ENCODE data around the gene MPDZ. TPM values are rescaled to one million over a fixed set of nuclear protein-coding genes. Genes with fewer than 3 reads are reported as not detected.

MPDZ gene
- total RNA-seq, 1 experiment from 2014 or later: 0.12 TPM

DNA sequence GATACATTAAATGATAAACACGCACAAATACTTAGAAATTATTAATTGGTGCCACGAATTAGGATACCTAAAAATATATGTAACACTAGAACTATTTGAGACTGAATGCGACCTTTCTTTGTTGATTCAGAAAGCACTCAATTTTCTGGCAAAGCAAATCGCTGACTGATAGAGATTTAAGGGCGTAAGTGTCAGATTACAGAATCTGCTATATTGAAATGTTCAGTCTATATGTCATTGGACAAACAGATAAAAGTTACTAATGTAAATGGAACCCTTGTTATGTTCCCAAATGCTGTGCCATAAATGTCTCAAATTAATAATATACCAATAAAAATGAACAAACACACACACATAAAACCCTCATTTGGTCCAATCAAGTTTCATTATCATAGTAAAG is 137.9 kb downstream of the MPDZ start:
- ChIA-PET POLR2A (no interaction called here), RAD21 (ENCODE audit: low non-redundant PET in 1 of 2, low total read pairs in 2 of 2, uncharacterized antibody in 2 of 2, unreplicated experiment in 2 of 2) (no interaction called here), CTCF (no interaction called here)
- BruUV-seq (replicated peaks): no TSS peak
- Histone ChIP-seq H3K36me3 (ENCODE audit: control insufficient read depth in 1 of 2, insufficient read depth in 2 of 2, low read length in 2 of 2) (no peaks in the 10 kb centered on the region), H3K4me2 (ENCODE audit: low read length) (no peak overlapping the region), H3K27ac (ENCODE audit: low read depth, low read length) (no peak overlapping the region), H4K20me1 (ENCODE audit: insufficient read depth) (no peaks in the 10 kb centered on the region), H3K9ac (ENCODE audit: low read length) (no peak overlapping the region), H3K27me3 (ENCODE audit: insufficient read depth, low read length) (0 out of 2 replicates have a peak, but pooled peaks cover 6% of the 10 kb centered on the region), H3K9me2 (ENCODE audit: insufficient read depth) (no peaks in the 10 kb centered on the region), H3K4me1 (ENCODE audit: control insufficient read depth in 1 of 2, insufficient read depth in 2 of 2, low read length in 2 of 2) (no peaks in the 10 kb centered on the region), H2AFZ (ENCODE audit: low read depth, low read length, poor library complexity, severe bottlenecking) (no peak overlapping the region), H3K9me3 (ENCODE audit: control insufficient read depth in 1 of 2, insufficient read depth in 1 of 2, low read depth in 1 of 2, low read length in 2 of 2) (no peaks in the 10 kb centered on the region), H3K79me2 (ENCODE audit: insufficient read depth, low read length) (no peaks in the 10 kb centered on the region), H3K4me3 (replicated peaks in 1 of 2; ENCODE audit: low read depth in 1 of 2, low read length in 2 of 2) (no peak overlapping the region)
- TF ChIP-seq FOSL1 (IDR thresholded peaks at IDR 0.05; ENCODE audit: low read depth) (no peak), ZFX (IDR thresholded peaks at IDR 0.05) (no peak), SIN3A (IDR thresholded peaks at IDR 0.05; ENCODE audit: low read depth) (no peak), ZNF274 (IDR thresholded peaks at IDR 0.05; ENCODE audit: low read depth, low read length) (no peak), CEBPB (IDR thresholded peaks at IDR 0.05; ENCODE audit: low read depth) (no peak), POLR2AphosphoS5 (IDR thresholded peaks at IDR 0.05; ENCODE audit: low read depth, low read length) (no peak), ELF1 (IDR thresholded peaks at IDR 0.05; ENCODE audit: borderline replicate concordance, low read depth) (no peak), CBX3 (IDR thresholded peaks at IDR 0.05; ENCODE audit: low read depth) (no peak), POLR2A (IDR thresholded peaks at IDR 0.05; ENCODE audit: borderline replicate concordance, extremely low read depth, insufficient read depth, insufficient read length) (no peak), EZH2phosphoT487 (IDR thresholded peaks at IDR 0.05; ENCODE audit: borderline replicate concordance) (no peak), EZH2 (IDR thresholded peaks at IDR 0.05) (no peak), SRF (IDR thresholded peaks at IDR 0.05; ENCODE audit: low read depth) (no peak)
- TF ChIP-seq, protein P1, sequence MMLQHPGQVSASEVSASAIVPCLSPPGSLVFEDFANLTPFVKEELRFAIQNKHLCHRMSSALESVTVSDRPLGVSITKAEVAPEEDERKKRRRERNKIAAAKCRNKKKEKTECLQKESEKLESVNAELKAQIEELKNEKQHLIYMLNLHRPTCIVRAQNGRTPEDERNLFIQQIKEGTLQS (IDR thresholded peaks at IDR 0.05): no peak
- TF ChIP-seq, protein P2, sequence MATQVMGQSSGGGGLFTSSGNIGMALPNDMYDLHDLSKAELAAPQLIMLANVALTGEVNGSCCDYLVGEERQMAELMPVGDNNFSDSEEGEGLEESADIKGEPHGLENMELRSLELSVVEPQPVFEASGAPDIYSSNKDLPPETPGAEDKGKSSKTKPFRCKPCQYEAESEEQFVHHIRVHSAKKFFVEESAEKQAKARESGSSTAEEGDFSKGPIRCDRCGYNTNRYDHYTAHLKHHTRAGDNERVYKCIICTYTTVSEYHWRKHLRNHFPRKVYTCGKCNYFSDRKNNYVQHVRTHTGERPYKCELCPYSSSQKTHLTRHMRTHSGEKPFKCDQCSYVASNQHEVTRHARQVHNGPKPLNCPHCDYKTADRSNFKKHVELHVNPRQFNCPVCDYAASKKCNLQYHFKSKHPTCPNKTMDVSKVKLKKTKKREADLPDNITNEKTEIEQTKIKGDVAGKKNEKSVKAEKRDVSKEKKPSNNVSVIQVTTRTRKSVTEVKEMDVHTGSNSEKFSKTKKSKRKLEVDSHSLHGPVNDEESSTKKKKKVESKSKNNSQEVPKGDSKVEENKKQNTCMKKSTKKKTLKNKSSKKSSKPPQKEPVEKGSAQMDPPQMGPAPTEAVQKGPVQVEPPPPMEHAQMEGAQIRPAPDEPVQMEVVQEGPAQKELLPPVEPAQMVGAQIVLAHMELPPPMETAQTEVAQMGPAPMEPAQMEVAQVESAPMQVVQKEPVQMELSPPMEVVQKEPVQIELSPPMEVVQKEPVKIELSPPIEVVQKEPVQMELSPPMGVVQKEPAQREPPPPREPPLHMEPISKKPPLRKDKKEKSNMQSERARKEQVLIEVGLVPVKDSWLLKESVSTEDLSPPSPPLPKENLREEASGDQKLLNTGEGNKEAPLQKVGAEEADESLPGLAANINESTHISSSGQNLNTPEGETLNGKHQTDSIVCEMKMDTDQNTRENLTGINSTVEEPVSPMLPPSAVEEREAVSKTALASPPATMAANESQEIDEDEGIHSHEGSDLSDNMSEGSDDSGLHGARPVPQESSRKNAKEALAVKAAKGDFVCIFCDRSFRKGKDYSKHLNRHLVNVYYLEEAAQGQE (IDR thresholded peaks at IDR 0.05; ENCODE audit: low read depth): no peak
- ATAC-seq (no peak), DNase-seq (ENCODE audit: low read depth, low spot score) (no peak)
- intact Hi-C loops (cut with micrococcal nuclease): no loop called here

Data from HCT116 (cell line).